Endothelial cell of umbilical vein (primary cell): ENCODE results near the gene NLGN1. TPM values are rescaled to one million over a fixed set of nuclear protein-coding genes. Genes with fewer than 3 reads are reported as not detected.
A peak's percentile ranks its signal among the peaks of the same experiment; 100 is the strongest.

Experiments used
- BruUV-seq: library from RNA; stranded (reverse); fragments of 400-500 nt; replicated peaks from 2 replicates; lab custom pipeline; 2021; lab: Mats Ljungman, UMichigan
- CTCF ChIA-PET: fragments of 300-600, 350-600 bp; sonication (Branson Sonifier 250); formaldehyde crosslinking; loops from one replicate; lab custom pipeline; 2021; ENCODE audit warnings: antibody characterized with exemption, inconsistent platforms; lab: Charles Lee
- POLR2A ChIA-PET: fragments of 300-600, 350-600 bp; sonication (Branson Sonifier 250); formaldehyde crosslinking; loops from one replicate; lab custom pipeline; 2021; ENCODE audit warnings: antibody characterized with exemption, inconsistent platforms; lab: Charles Lee
- DNase-seq: peaks from one replicate; pipeline ENCODE4 v3.0.0-alpha.2; 2011; ENCODE audit warnings: low read depth, low spot score
- FAIRE-seq: peaks from 2 replicates; lab custom pipeline; 2011; peaks lifted over from hg19 to GRCh38; lab: Jason Lieb, UNC
- H2AFZ ChIP-seq: 2 replicates; pipeline ENCODE4 v1.6.0; 2012; ENCODE audit warnings: low read depth, low read length, control low read depth, inconsistent platforms
- H3K27ac ChIP-seq: 2 replicates; pipeline ENCODE4 v1.5.1; 2011; ENCODE audit warnings: low read depth, mild to moderate bottlenecking, control low read depth, low read length, moderate library complexity; ENCODE audit not compliant: insufficient read depth
- H3K27me3 ChIP-seq, 2 experiments: 2 replicates each; pipeline versions ENCODE4 v1.6.0 to v1.6.1; 2011; ENCODE audit warnings: low read length in 2 of 2, mixed read lengths in 1 of 2; ENCODE audit not compliant: control insufficient read depth in 2 of 2, insufficient read depth in 2 of 2
- H3K36me3 ChIP-seq, 2 experiments: 2 replicates in 1 of 2; 3 replicates in 1 of 2; pipeline ENCODE4 v1.5.1; 2011; ENCODE audit warnings: low read length in 2 of 2, mild to moderate bottlenecking in 1 of 2, moderate library complexity in 1 of 2; ENCODE audit not compliant: control insufficient read depth in 2 of 2, insufficient read depth in 2 of 2; ENCODE audit errors: extremely low read depth in 1 of 2
- H3K4me1 ChIP-seq: 3 replicates; pipeline ENCODE4 v1.5.1; 2011; ENCODE audit warnings: mild to moderate bottlenecking, low read length; ENCODE audit not compliant: control insufficient read depth, insufficient read depth; ENCODE audit errors: extremely low read depth
- H3K4me2 ChIP-seq: 2 replicates; pipeline ENCODE4 v1.6.1; 2011; ENCODE audit warnings: low read length, control low read depth, mixed read lengths; ENCODE audit not compliant: insufficient read depth
- H3K4me3 ChIP-seq, 3 experiments: fragments of 200-600 bp in 1 of 3; sonication (generic), shearing (Covaris generic) in 1 of 3; replicated peaks in 1 of 3; 2 replicates each; pipeline ENCODE4 v1.5.1; 2011 to 2016; ENCODE audit warnings: control low read depth in 3 of 3, low read length in 3 of 3, mild to moderate bottlenecking in 2 of 3, inconsistent platforms in 1 of 3, low read depth in 1 of 3, moderate library complexity in 1 of 3; ENCODE audit not compliant: insufficient read depth in 1 of 3
- H3K79me2 ChIP-seq: 2 replicates; pipeline ENCODE4 v1.6.0; 2012; ENCODE audit warnings: low read length, inconsistent platforms; ENCODE audit not compliant: control insufficient read depth, insufficient read depth
- H3K9ac ChIP-seq: replicated peaks from 2 replicates; pipeline ENCODE3; 2011; ENCODE audit warnings: low read length, control low read depth; ENCODE audit not compliant: insufficient read depth; ENCODE audit errors: extremely low read depth
- H3K9me1 ChIP-seq: replicated peaks from 3 replicates; pipeline ENCODE4 v1.6.0; 2011; ENCODE audit warnings: mild to moderate bottlenecking, low read length; ENCODE audit not compliant: control insufficient read depth, insufficient read depth; ENCODE audit errors: extremely low read depth
- H3K9me3 ChIP-seq: replicated peaks from 2 replicates; pipeline ENCODE4 v1.5.1; 2012; ENCODE audit warnings: low read length, inconsistent platforms; ENCODE audit not compliant: control insufficient read depth, insufficient read depth
- H4K20me1 ChIP-seq: replicated peaks from 2 replicates; pipeline ENCODE3; 2011; ENCODE audit warnings: mild to moderate bottlenecking, low read length; ENCODE audit not compliant: control insufficient read depth, insufficient read depth; ENCODE audit errors: extremely low read depth
- EZH2 ChIP-seq: IDR thresholded peaks from 2 replicates; pipeline ENCODE4 v1.6.1; 2012; ENCODE audit warnings: borderline replicate concordance, low read depth, mild to moderate bottlenecking, moderate library complexity, low read length, inconsistent platforms; ENCODE audit not compliant: severe bottlenecking
- FOS ChIP-seq: IDR thresholded peaks from 2 replicates; pipeline ENCODE4 v1.6.1; 2011; ENCODE audit warnings: mild to moderate bottlenecking, low read length, moderate library complexity, borderline replicate concordance; ENCODE audit not compliant: insufficient read depth
- GATA2 ChIP-seq: IDR thresholded peaks from 2 replicates; pipeline ENCODE4 v1.7.0; 2011; ENCODE audit warnings: low read depth, mild to moderate bottlenecking, moderate library complexity, mixed read lengths, low read length; ENCODE audit not compliant: insufficient read length, insufficient read depth
- MYC ChIP-seq: IDR thresholded peaks from one replicate; pipeline ENCODE4 v1.6.1; 2011; ENCODE audit warnings: mild to moderate bottlenecking, low read depth, low read length
- POLR2A ChIP-seq: IDR thresholded peaks from 2 replicates; pipeline ENCODE4 v1.6.1; 2012; ENCODE audit warnings: low read depth, mild to moderate bottlenecking, control low read depth, low read length
- dilution Hi-C: fragments of 300-500 bp; cut with MboI; formaldehyde crosslinking; loops from one replicate; pipeline ENCODE4 v1.15.0; 2019; ENCODE audit warnings: low sequenced_read_pairs; ENCODE audit not compliant: extremely low pct_ligation_motif_present
- intact Hi-C: fragments of 100-400 bp; cut with micrococcal nuclease; formaldehyde crosslinking; loops from one replicate; pipeline ENCODE4 v1.10.0; 2022
- polyA plus RNA-seq, 4 experiments: library from polyadenylated mRNA; depleted of rRNA in 3 of 4; stranded (reverse) in 3 of 4; unstranded in 1 of 4; fragments of >200 nt; gene quantifications; 2 replicates each; pipeline versions ENCODE4 v1.2.1 to v1.2.3, GENCODE V29; 2011 to 2012; ENCODE audit warnings: missing spikeins in 1 of 4
- total RNA-seq: library from RNA; stranded (reverse); gene quantifications from 2 replicates; pipeline ENCODE4 v1.2.3, GENCODE V29; 2021
- TF ChIP-seq, protein P1 (sequence below): IDR thresholded peaks from 2 replicates; pipeline ENCODE4 v1.6.1; 2011; ENCODE audit not compliant: insufficient read depth, insufficient read length
- TF ChIP-seq, protein P2 (sequence below), 2 donors: IDR thresholded peaks; 1 replicate in 1 of 2; 2 replicates in 1 of 2; pipeline ENCODE4 v1.5.1; 2011; ENCODE audit warnings: low read length in 2 of 2, mild to moderate bottlenecking in 2 of 2, moderate library complexity in 2 of 2, control low read depth in 1 of 2, inconsistent platforms in 1 of 2, low read depth in 1 of 2; ENCODE audit not compliant: insufficient read depth in 1 of 2; ENCODE audit errors: extremely low read depth in 1 of 2

The NLGN1 gene
- total and polyA plus RNA-seq, 2 donors (not counting 3 experiments of a cell fraction or from before 2014, with no cell fraction given) = 7.9 to 16.3 TPM

DNA sequence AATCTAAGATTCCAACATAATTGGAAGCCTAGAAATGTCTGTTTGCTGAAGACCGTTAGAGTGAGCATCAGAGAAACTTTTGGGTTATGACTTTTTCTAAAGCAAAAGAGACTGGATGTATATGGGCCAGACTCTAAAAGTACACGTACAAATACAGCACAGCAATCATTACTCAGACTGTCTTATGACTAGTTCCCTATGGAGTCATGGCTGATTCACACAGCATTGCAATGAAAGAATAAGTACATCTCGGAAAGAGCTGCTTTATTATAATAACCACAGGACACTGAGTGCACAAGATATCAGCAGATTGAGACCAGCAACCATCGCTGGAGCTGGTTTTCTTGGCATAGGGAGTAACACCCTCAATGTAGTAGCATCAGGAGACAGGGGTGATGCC is 618.6 kb downstream of the NLGN1 start:
- H4K20me1 ChIP-seq = no peaks in the 10 kb centered on the region
- H3K4me3 ChIP-seq = no peak overlapping the region
- no peak overlapping the region for H3K27ac ChIP-seq
- H3K79me2 ChIP-seq = no peaks in the 10 kb centered on the region
- no TSS peak for BruUV-seq
- POLR2A ChIA-PET = no interaction called here
- H2AFZ ChIP-seq = peak overlapping the region; percentile 46
- H3K27me3 ChIP-seq = no peaks in the 10 kb centered on the region
- TF ChIP-seq FOS (peak; percentile 39), MYC (no peak)
- no peaks in the 10 kb centered on the region for H3K9me3 ChIP-seq
- DNase-seq = peak; percentile 30
- H3K36me3 ChIP-seq = no peaks in the 10 kb centered on the region
- FAIRE-seq = no peak
- no peak overlapping the region for H3K9ac ChIP-seq
- H3K4me1 ChIP-seq = no peaks in the 10 kb centered on the region
- no peak overlapping the region for H3K4me2 ChIP-seq
- H3K9me1 ChIP-seq = no peaks in the 10 kb centered on the region
- intact Hi-C loops (no loop called here), dilution Hi-C loops (no loop called here)
- CTCF ChIA-PET = interaction anchor here (0.7 to 0.8 kb wide), 2 partner anchors 9 to 11 kb away, joined by 3 to 4 read pairs; no protein-coding TSS in a partner anchor

DNA sequence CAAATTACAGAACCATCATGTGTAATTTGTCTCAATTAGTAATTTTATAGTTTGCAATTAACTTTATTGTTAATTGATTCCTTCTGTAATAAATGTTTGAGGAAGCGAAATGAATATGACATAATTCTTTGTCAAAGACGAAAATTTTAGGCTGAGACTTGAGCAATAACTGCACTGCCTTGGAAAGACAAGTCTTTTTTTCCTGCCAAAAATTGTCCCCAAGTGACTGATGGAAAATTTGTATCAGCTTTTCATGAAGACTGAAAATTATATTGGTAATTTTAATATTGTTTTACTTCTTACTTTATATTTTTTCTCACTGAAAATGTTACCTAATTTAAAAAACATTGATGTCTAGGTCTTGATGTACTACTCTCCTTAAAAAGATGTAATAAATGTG is 622.6 kb downstream of the NLGN1 start:
- Histone ChIP-seq H3K27ac (no peak overlapping the region), H3K79me2 (no peaks in the 10 kb centered on the region), H3K36me3 (no peaks in the 10 kb centered on the region), H4K20me1 (no peaks in the 10 kb centered on the region), H3K27me3 (no peaks in the 10 kb centered on the region), H3K9ac (no peak overlapping the region), H2AFZ (no peak overlapping the region), H3K9me3 (no peaks in the 10 kb centered on the region), H3K4me2 (no peak overlapping the region), H3K4me1 (no peaks in the 10 kb centered on the region), H3K4me3 (no peak overlapping the region), H3K9me1 (no peaks in the 10 kb centered on the region)
- dilution Hi-C loops (no loop called here), intact Hi-C loops (no loop called here)
- no peak for DNase-seq
- no peak for FAIRE-seq
- ChIA-PET CTCF (interaction anchor here (0.6 kb wide), 1 partner anchor 1140 kb away, joined by 3 read pairs; no protein-coding TSS in a partner anchor), POLR2A (no interaction called here)
- BruUV-seq = no TSS peak
- TF ChIP-seq, protein P1, sequence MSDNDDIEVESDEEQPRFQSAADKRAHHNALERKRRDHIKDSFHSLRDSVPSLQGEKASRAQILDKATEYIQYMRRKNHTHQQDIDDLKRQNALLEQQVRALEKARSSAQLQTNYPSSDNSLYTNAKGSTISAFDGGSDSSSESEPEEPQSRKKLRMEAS = no peak
- TF ChIP-seq GATA2 = no peak
- TF ChIP-seq EZH2 = no peak
- TF ChIP-seq POLR2A = no peak
- no peak for TF ChIP-seq MYC
- TF ChIP-seq FOS = no peak
- TF ChIP-seq, protein P2, sequence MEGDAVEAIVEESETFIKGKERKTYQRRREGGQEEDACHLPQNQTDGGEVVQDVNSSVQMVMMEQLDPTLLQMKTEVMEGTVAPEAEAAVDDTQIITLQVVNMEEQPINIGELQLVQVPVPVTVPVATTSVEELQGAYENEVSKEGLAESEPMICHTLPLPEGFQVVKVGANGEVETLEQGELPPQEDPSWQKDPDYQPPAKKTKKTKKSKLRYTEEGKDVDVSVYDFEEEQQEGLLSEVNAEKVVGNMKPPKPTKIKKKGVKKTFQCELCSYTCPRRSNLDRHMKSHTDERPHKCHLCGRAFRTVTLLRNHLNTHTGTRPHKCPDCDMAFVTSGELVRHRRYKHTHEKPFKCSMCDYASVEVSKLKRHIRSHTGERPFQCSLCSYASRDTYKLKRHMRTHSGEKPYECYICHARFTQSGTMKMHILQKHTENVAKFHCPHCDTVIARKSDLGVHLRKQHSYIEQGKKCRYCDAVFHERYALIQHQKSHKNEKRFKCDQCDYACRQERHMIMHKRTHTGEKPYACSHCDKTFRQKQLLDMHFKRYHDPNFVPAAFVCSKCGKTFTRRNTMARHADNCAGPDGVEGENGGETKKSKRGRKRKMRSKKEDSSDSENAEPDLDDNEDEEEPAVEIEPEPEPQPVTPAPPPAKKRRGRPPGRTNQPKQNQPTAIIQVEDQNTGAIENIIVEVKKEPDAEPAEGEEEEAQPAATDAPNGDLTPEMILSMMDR (IDR thresholded peaks at IDR 0.05; ENCODE audit: extremely low read depth in 1 of 2, insufficient read depth in 1 of 2, low read depth in 1 of 2, low read length in 2 of 2) = no peak
